ENCODE measurements around the gene RNF103.

DNA sequence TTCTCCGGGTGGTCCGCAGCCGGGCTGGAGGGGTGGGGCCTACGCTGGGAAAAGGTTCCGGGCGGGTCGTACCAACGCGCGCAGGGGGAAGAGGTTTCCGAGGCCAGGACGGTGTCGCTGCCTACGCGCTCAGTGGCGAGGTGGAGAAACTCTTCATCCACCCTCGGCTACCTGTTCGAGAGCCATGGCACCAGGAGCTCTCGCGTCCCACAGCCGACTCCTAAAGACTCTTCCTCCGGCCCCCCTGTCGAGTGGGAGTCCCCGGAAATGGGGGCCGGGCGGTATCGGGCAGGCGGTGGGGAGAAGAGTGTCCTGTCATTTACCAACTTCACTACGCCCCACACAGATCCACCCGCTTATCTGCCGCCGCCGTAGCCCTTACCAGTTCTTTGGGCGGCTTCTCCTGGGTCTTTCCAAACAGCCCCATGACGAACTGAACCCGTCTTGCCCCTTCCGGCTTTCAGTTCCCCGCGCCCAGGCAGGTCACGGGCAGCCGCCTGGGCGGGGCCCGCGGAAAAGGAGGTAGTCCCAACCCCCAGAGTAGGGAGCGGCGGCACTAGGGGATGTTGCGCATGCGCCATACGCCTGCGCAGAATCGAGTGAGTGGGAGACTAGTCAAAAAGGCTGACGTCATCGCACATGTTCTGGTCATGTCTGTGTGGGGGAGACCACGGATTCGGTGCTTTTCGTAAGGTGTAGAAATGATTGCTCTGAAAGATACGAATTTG, 60.6 kb downstream of the RNF103 start, which contains the start of gene CHMP3:
- TF ChIP-seq, protein P1, sequence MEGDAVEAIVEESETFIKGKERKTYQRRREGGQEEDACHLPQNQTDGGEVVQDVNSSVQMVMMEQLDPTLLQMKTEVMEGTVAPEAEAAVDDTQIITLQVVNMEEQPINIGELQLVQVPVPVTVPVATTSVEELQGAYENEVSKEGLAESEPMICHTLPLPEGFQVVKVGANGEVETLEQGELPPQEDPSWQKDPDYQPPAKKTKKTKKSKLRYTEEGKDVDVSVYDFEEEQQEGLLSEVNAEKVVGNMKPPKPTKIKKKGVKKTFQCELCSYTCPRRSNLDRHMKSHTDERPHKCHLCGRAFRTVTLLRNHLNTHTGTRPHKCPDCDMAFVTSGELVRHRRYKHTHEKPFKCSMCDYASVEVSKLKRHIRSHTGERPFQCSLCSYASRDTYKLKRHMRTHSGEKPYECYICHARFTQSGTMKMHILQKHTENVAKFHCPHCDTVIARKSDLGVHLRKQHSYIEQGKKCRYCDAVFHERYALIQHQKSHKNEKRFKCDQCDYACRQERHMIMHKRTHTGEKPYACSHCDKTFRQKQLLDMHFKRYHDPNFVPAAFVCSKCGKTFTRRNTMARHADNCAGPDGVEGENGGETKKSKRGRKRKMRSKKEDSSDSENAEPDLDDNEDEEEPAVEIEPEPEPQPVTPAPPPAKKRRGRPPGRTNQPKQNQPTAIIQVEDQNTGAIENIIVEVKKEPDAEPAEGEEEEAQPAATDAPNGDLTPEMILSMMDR (IDR thresholded peaks at IDR 0.05) = peak in 1 of 7 experiments; percentile 16
- peak; percentile 73 to 92 (median 91) for TF ChIP-seq POLR2A (IDR thresholded peaks at IDR 0.05)

All from body of pancreas (tissue), 4 donors.